Esophagus muscularis mucosa (tissue), 4 donors: ENCODE measurements around the gene ZNF366. TPM values are rescaled to one million over a fixed set of nuclear protein-coding genes. Genes with fewer than 3 reads are reported as not detected.

Experiments
- DNase-seq: peaks from one replicate; pipeline ENCODE4 v3.0.0-alpha.2; 2017; ENCODE audit errors: extremely low spot score
- H3K27ac ChIP-seq, 4 donors: fragments of 200-600 bp; sonication (generic); replicated peaks in 1 of 4; 1 replicate in 3 of 4; 2 replicates in 1 of 4; pipeline ENCODE4 v1.5.1; 2016 to 2019; ENCODE audit warnings: mild to moderate bottlenecking in 1 of 4
- H3K27me3 ChIP-seq, 4 donors: fragments of 200-600 bp; sonication (generic); one replicate each; pipeline versions ENCODE4 v1.5.1 to v1.6.0; 2016 to 2019
- H3K36me3 ChIP-seq, 4 donors: fragments of 200-600 bp; sonication (generic); one replicate each; pipeline ENCODE4 v1.5.1; 2016 to 2019
- H3K4me1 ChIP-seq, 4 donors: fragments of 200-600 bp; sonication (generic); one replicate each; pipeline ENCODE4 v1.5.1; 2016 to 2019
- H3K4me3 ChIP-seq, 4 donors: fragments of 200-600 bp; sonication (generic); 1 replicate in 2 of 4; 2 replicates in 2 of 4; pipeline ENCODE4 v1.5.1; 2016 to 2019; ENCODE audit warnings: mild to moderate bottlenecking in 4 of 4, moderate library complexity in 1 of 4
- H3K9me3 ChIP-seq, 4 donors: fragments of 200-600 bp; sonication (generic); 1 replicate in 3 of 4; 2 replicates in 1 of 4; pipeline ENCODE4 v1.5.1; 2016 to 2019
- EP300 ChIP-seq: sonication (generic); formaldehyde crosslinking; IDR thresholded peaks from one replicate; pipeline ENCODE4 v1.6.1; 2017; ENCODE audit warnings: antibody characterized with exemption
- POLR2A ChIP-seq: fragments of 450-650 bp; IDR thresholded peaks from one replicate; pipeline ENCODE4 v1.6.1; 2017; ENCODE audit warnings: antibody characterized with exemption, moderate library complexity, mild to moderate bottlenecking, low read depth
- POLR2AphosphoS5 ChIP-seq, 2 donors: sonication (generic); formaldehyde crosslinking; IDR thresholded peaks; one replicate each; pipeline ENCODE4 v1.6.1; 2017; ENCODE audit warnings: antibody characterized with exemption in 2 of 2
- WGBS: methylation state at CpG from one replicate; pipeline ENCODE4 v1.1.5; 2018; 5-methylcytosine and 5-hydroxymethylcytosine counted together
- intact Hi-C: fragments of 100-400 bp; cut with DNase I; formaldehyde crosslinking; loops from one replicate; pipeline ENCODE4 v1.15.1; 2023
- total RNA-seq, 4 donors: library from RNA; depleted of rRNA; stranded (reverse); fragments of >200 nt; gene quantifications; one replicate each; pipeline versions ENCODE4 v1.1.0 to v1.2.1, GENCODE V29; 2016
- TF ChIP-seq, protein P1 (sequence below), 3 experiments: fragments of 200-600 bp in 2 of 3; fragments of 450-650 bp in 1 of 3; sonication (generic) in 2 of 3; IDR thresholded peaks; one replicate each; pipeline ENCODE4 v1.5.1; 2017 to 2019; ENCODE audit warnings: antibody characterized with exemption in 3 of 3, mild to moderate bottlenecking in 2 of 3, moderate library complexity in 1 of 3

Gene ZNF366
- total RNA-seq, 4 donors from 2014 or later = 3.1 to 11.1 (median 5.0) TPM

DNA sequence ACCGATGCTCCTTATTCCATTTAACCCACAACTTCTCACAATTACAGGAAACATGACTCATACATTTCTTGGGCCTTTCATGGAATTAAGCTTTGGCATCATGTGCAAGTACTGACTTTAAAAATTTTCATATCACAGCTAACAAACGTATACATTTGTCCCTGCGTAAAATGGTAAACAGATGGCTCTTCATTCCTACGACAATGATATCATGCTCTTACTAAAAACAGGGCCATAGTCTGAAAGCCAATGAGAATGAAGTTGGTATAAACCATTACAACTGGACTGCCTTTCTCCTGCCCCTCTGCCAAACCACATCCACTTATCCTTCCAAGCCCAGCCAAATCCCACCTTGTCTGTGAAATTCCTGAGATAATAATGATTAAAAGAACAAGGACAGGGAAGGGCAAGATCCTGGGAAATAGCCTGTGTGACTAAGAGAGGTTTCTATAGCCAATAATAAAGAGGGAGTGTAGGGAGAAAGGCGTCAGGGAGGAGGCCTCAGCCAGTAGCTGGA, 44.9 kb upstream of the ZNF366 start:
- Histone ChIP-seq H3K27me3 (no peaks in the 10 kb centered on the region), H3K27ac (no peak overlapping the region), H3K9me3 (no peaks in the 10 kb centered on the region), H3K4me1 (peaks cover 15 to 16% (median 16%) of the 10 kb centered on the region in 4 donors), H3K36me3 (no peaks in the 10 kb centered on the region), H3K4me3 (no peak overlapping the region)
- 76% methylated on average over 5 of the region's 5 CpGs for whole genome bisulfite sequencing
- TF ChIP-seq POLR2A (no peak), EP300 (no peak), POLR2AphosphoS5 (IDR thresholded peaks at IDR 0.05) (no peak)
- TF ChIP-seq, protein P1, sequence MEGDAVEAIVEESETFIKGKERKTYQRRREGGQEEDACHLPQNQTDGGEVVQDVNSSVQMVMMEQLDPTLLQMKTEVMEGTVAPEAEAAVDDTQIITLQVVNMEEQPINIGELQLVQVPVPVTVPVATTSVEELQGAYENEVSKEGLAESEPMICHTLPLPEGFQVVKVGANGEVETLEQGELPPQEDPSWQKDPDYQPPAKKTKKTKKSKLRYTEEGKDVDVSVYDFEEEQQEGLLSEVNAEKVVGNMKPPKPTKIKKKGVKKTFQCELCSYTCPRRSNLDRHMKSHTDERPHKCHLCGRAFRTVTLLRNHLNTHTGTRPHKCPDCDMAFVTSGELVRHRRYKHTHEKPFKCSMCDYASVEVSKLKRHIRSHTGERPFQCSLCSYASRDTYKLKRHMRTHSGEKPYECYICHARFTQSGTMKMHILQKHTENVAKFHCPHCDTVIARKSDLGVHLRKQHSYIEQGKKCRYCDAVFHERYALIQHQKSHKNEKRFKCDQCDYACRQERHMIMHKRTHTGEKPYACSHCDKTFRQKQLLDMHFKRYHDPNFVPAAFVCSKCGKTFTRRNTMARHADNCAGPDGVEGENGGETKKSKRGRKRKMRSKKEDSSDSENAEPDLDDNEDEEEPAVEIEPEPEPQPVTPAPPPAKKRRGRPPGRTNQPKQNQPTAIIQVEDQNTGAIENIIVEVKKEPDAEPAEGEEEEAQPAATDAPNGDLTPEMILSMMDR (IDR thresholded peaks at IDR 0.05) = no peak
- no peak for DNase-seq
- intact Hi-C loops = no loop called here

DNA sequence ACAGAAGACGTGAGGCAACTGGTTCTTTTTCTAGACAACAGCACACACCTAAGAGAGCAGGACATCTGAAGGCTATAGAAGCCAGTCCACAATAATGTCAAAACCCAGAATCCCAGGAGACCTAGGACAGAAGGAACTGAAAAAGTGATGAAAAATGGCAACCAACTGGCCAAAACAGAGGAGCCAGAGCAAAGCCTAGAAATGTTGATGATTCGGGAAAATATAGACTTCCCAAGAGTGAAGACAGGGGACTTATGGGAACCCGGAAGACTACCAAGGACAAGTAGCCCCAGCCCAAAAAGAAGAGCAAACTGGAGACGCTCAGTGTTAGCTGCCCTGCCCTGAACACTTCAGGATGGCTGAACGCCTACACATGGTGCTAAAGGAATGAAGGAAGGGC, 43.4 kb upstream of the ZNF366 start:
- no peaks in the 10 kb centered on the region for H3K9me3 ChIP-seq
- H3K4me1 ChIP-seq = peaks cover under 1 to 1% (median under 1%) of the 10 kb centered on the region in 4 donors
- H3K4me3 ChIP-seq = no peak overlapping the region
- 93% methylated on average over 5 of the region's 5 CpGs for WGBS
- no peaks in the 10 kb centered on the region for H3K27me3 ChIP-seq
- intact Hi-C loops = no loop called here
- H3K36me3 ChIP-seq = no peaks in the 10 kb centered on the region
- TF ChIP-seq POLR2A (no peak), EP300 (no peak), POLR2AphosphoS5 (IDR thresholded peaks at IDR 0.05) (no peak)
- TF ChIP-seq, protein P1 (IDR thresholded peaks at IDR 0.05) = no peak
- no peak for DNase-seq
- no peak overlapping the region for H3K27ac ChIP-seq

DNA sequence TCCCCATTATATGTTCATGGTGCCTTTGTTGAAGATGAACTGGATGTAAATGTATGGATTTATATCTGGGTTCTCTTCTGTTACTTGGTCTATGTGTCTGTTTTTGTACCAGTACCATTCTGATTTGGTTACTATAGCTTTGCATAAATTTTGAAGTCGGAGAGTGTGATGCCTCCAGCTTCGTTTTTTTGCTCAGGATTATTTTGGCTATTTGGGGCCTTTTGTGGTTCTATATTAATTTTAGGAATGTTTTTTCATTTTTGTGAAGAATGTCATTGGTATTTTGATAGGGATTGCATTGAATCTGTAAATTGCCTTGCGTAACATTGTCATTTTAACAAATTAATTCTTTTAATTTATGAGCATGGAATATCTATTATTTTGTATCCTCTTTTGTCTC, 36.6 kb upstream of the ZNF366 start:
- Histone ChIP-seq H3K9me3 (peaks cover 0 to 4% (median 0%) of the 10 kb centered on the region in 4 donors), H3K4me3 (no peak overlapping the region), H3K27ac (no peak overlapping the region), H3K27me3 (no peaks in the 10 kb centered on the region), H3K36me3 (no peaks in the 10 kb centered on the region), H3K4me1 (no peaks in the 10 kb centered on the region)
- 48% methylated on average over 3 of the region's 3 CpGs for WGBS
- intact Hi-C loops = no loop called here
- TF ChIP-seq, protein P1 (IDR thresholded peaks at IDR 0.05) = no peak
- TF ChIP-seq EP300 (no peak), POLR2AphosphoS5 (IDR thresholded peaks at IDR 0.05) (no peak), POLR2A (no peak)
- no peak for DNase-seq

DNA sequence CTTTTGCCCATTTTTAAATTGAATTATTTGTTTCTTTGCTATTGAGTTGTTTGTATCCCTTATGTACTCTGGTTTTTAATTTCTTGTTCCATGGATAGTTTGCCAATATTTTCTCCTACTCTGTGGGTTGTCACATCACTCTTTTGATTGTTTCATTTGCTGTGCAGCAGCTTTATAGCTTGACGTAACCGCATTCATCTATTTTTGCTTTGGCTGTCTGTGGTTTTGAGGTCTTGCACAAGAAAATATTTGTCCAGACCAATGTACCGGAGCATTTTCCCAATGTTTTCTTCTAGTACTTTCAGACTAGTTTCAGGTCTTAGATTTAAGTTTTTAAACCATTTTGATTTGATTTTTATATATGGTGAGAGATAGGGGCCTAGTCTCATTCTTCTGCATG, 36.2 kb upstream of the ZNF366 start:
- TF ChIP-seq EP300 (no peak), POLR2AphosphoS5 (IDR thresholded peaks at IDR 0.05) (no peak), POLR2A (no peak)
- TF ChIP-seq, protein P1 (IDR thresholded peaks at IDR 0.05) = no peak
- WGBS = 85% methylated on average over 3 of the region's 3 CpGs
- no peak overlapping the region for H3K27ac ChIP-seq
- H3K36me3 ChIP-seq = no peaks in the 10 kb centered on the region
- no peaks in the 10 kb centered on the region for H3K27me3 ChIP-seq
- intact Hi-C loops = no loop called here
- H3K9me3 ChIP-seq = peaks cover 0 to 4% (median 0%) of the 10 kb centered on the region in 4 donors
- H3K4me3 ChIP-seq = no peak overlapping the region
- DNase-seq = no peak
- H3K4me1 ChIP-seq = no peaks in the 10 kb centered on the region

DNA sequence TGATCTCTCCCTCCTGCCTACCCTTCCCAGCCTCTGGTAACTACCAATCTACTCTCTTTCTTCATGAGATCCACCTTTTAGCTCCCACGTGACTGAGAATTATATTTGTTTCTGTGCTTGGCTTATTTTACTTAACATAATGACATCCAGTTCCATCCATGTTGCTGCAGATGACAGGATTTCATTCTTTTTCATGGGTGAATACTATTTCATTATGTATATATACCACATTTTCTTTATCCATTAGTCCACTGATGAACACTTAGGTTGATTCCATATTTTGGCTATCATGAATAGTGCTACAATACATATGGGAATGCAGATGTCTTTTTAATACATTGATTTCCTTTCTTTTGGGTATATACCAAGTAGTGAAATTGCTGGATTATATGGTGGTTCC, 35.5 kb upstream of the ZNF366 start:
- H3K36me3 ChIP-seq = no peaks in the 10 kb centered on the region
- no peak overlapping the region for H3K27ac ChIP-seq
- H3K9me3 ChIP-seq = peaks cover 0 to 4% (median 0%) of the 10 kb centered on the region in 4 donors
- TF ChIP-seq POLR2A (no peak), EP300 (no peak), POLR2AphosphoS5 (IDR thresholded peaks at IDR 0.05) (no peak)
- TF ChIP-seq, protein P1 (IDR thresholded peaks at IDR 0.05) = no peak
- no peak overlapping the region for H3K4me3 ChIP-seq
- 95% methylated on average over 1 of the region's 1 CpG for WGBS
- no peaks in the 10 kb centered on the region for H3K4me1 ChIP-seq
- DNase-seq = no peak
- intact Hi-C loops = no loop called here
- no peaks in the 10 kb centered on the region for H3K27me3 ChIP-seq
